Stomach smooth muscle (tissue), 2 donors: Measurements from ENCODE around the gene ANKRD16.
"Not testable (repeated sequence)": the region's sequence is repeated elsewhere in the genome, so short reads cannot be mapped to it uniquely, and the experiment has no call there.

Experiments used
- H3K27ac ChIP-seq: one replicate; pipeline ENCODE4 v1.7.0; 2013; ENCODE audit warnings: mild to moderate bottlenecking, low read length, inconsistent platforms
- H3K27me3 ChIP-seq, 2 donors: one replicate each; pipeline ENCODE4 v1.7.0; 2013; ENCODE audit warnings: low read length in 2 of 2; ENCODE audit not compliant: insufficient read depth in 2 of 2, control insufficient read depth in 1 of 2
- H3K36me3 ChIP-seq, 2 donors: one replicate each; pipeline ENCODE4 v1.7.0; 2013; ENCODE audit warnings: low read length in 2 of 2; ENCODE audit not compliant: control insufficient read depth in 2 of 2, insufficient read depth in 2 of 2
- H3K4me1 ChIP-seq: one replicate; pipeline ENCODE4 v1.7.0; 2013; ENCODE audit warnings: low read length; ENCODE audit not compliant: control insufficient read depth, insufficient read depth
- H3K4me3 ChIP-seq, 2 donors: one replicate each; pipeline ENCODE4 v1.7.0; 2013; ENCODE audit warnings: low read length in 2 of 2
- H3K9ac ChIP-seq, 2 donors: one replicate each; pipeline ENCODE4 v1.7.0; 2013; ENCODE audit warnings: low read length in 2 of 2, mild to moderate bottlenecking in 1 of 2
- H3K9me3 ChIP-seq, 2 donors: one replicate each; pipeline ENCODE4 v1.7.0; 2013; ENCODE audit warnings: low read length in 2 of 2; ENCODE audit not compliant: control insufficient read depth in 2 of 2
- donor health status: healthy.
- donor health status: Pancreatic carcinoma.

Gene ANKRD16

DNA sequence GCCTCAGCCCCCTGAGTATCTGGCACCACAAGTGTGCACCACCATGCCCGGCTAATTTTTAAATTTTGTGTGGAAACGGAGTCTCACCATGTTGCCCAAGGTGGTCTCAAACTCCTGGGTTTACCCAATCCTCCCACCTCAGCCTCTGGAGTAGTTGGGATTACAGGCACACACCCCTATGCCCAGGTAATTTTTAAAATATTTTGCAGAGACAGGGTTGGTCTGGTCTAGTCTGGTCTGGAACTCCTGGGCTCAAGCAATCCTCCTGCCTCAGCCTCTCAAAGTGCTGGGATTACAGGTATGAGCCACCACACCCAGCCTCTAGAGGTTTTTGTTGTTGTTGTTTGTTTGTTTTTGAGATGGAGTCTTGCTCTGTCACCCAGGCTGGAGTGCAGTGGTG is 53.5 kb downstream of the ANKRD16 start:
- not testable (repeated sequence) for H3K27ac ChIP-seq, H3K4me3 ChIP-seq, H3K36me3 ChIP-seq, H3K9me3 ChIP-seq, H3K27me3 ChIP-seq, H3K4me1 ChIP-seq, H3K9ac ChIP-seq

DNA sequence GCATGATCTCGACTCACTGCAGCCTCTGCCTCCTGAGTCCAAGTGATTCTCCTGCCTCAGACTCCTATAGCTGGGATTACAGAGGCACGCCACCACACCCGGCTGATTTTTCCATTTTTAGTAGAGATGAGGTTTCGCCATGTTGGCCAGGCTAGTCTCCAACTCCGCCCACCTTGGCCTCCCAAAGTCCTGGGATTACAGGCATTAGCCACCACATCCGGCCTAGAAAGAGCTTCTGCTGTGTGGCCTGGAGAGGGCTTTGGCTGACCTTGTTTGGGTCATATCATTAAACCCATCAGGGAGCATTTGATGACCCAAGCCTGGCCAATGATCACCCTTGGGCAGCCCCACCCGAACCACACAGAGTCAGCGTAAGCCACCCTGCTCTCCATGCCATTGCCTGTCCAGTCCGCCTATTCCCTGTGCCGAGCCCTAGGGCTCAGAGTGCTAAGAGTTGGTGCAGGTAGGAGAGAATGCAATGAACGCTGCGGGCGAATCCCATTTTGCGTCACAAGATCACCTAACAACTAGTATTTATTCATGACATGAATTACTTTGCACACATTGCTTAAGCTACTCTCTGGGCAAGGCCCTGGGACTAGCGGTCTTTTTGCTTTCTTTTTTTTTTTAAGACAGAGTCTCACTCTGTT is 54.1 kb downstream of the ANKRD16 start:
- no peaks in the 10 kb centered on the region for H3K9me3 ChIP-seq
- no peak overlapping the region for H3K9ac ChIP-seq
- H3K36me3 ChIP-seq: no peaks in the 10 kb centered on the region

DNA sequence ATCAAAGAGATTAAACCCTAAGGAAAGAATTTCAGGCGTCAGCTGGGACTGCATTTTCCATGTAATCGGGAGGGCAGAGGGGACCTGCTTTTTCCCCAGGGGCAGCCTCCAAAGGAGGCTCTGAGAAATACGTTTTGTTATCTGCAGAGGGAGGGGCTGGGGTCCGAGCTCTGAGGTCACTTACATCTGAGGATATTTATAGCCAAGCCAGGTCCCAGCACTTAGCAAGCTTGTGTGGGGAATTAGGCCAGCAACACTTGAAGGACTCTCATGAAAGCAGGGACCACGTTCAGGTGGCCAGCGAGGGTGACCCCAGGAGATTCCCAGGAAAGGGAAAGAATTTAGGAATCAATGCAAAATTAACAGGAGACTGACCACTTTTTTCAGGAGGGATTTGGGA is 55.9 kb downstream of the ANKRD16 start:
- Histone ChIP-seq H3K9me3 (no peaks in the 10 kb centered on the region), H3K27me3 (no peaks in the 10 kb centered on the region), H3K9ac (no peak overlapping the region), H3K27ac (no peak overlapping the region), H3K4me3 (no peak overlapping the region), H3K36me3 (no peaks in the 10 kb centered on the region), H3K4me1 (no peaks in the 10 kb centered on the region)

More for the DNA sequence above, 54.1 kb downstream of the ANKRD16 start:
- H3K4me3 ChIP-seq: no peak overlapping the region
- no peaks in the 10 kb centered on the region for H3K27me3 ChIP-seq
- H3K27ac ChIP-seq: no peak overlapping the region
- H3K4me1 ChIP-seq: no peaks in the 10 kb centered on the region

DNA sequence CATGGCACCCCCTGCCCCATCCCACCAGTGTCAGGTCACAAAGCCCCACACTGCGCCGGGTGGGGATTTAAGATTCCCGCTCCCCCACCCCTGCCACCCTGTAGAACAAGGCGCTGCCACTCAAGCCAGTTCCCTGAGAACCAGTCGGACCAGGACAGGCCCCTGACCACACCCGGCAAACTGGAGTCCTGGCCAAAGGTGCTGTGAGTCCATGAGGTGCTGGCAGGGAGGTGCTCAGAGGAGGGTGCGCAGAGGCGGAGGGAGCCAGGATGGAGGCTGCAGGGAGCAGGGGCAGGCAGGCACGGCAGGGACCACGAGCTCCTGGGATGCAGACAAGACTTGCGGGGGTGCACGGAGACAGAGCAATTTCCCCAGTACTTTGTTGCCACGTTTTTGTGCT is 56.7 kb downstream of the ANKRD16 start:
- Histone ChIP-seq H3K4me3 (no peak overlapping the region), H3K4me1 (no peaks in the 10 kb centered on the region), H3K9me3 (no peaks in the 10 kb centered on the region), H3K36me3 (no peaks in the 10 kb centered on the region), H3K9ac (no peak overlapping the region), H3K27me3 (no peaks in the 10 kb centered on the region), H3K27ac (no peak overlapping the region)

DNA sequence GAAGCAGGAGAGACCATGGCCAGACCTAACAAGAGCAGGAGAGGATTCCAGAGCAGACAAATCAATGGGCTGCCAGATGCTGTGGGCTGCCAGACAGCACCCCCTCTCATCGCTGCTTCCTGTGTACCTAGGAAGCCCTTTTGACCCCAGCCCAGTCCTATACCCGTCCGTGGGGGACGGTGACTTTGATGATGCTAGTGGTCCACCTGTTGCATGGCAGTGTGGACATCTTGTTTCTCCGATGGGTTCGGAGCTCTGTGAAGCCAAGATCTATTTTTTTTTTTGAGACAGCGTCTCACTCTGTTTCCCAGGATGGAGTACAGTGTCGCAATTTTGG is 58.3 kb downstream of the ANKRD16 start:
- no peaks in the 10 kb centered on the region for H3K4me1 ChIP-seq
- no peaks in the 10 kb centered on the region for H3K36me3 ChIP-seq
- no peak overlapping the region for H3K9ac ChIP-seq
- no peaks in the 10 kb centered on the region for H3K27me3 ChIP-seq
- no peak overlapping the region for H3K27ac ChIP-seq
- H3K4me3 ChIP-seq: no peak overlapping the region
- H3K9me3 ChIP-seq: no peaks in the 10 kb centered on the region

DNA sequence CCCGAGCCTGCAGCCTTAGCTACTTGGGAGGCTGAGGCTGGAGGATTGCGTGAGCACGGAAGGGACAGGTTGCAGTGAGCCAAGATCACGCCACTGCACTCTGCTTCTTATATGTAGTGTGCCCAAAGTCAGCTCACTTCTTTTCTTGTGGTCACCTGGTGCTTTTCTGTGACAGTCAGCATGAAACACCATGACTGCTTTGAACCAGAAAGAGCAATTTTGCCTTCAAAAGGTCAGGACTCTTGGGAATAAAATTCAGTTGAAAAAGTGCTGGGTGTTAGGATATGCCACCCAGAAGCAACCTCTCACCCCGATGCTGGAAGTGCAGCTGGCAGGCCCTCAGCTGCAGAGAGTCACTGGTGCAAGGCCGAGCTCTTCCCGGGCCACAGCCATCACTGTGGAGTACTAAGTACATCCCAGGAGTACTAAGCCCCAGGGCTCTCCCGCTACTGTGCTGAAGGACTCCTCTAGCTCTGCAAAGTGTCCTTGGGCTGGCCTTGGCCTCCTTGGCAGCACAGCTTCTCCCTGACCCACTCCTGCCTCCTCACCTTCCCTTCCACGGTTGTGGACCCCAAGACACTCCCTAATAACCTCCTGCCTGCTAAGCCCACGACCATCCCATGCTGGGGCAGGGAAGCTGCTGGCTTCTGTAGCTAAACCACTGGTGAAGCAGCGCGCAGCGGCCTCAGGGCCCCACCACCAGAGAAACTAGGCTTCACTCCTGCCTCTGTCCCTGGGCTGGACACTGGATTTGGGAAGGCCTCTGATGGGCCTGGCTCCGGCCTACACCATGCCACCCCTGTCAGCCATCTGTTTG is 58.9 kb downstream of the ANKRD16 start:
- Histone ChIP-seq H3K9ac (no peak overlapping the region), H3K9me3 (no peaks in the 10 kb centered on the region), H3K27ac (no peak overlapping the region), H3K4me1 (no peaks in the 10 kb centered on the region), H3K36me3 (no peaks in the 10 kb centered on the region), H3K27me3 (no peaks in the 10 kb centered on the region), H3K4me3 (no peak overlapping the region)

DNA sequence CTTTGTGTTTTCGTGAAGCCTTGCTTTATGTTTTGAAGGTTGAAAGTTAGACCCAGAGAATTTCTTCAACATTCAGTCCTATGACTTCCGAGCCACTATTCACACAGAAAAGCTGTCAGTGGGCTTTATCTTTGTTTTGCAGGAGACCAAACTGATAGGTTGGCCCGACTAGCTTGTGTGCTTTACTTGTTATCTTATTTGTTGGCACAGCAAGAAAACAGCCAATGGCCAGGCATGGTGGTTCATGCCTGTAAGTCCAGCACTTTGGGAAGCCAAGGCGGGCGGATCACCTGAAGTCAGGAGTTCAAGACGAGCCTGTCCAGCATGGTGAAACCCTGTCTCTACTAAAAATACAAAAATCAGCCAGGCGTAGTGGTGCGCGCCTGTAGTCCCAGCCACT is 60.4 kb downstream of the ANKRD16 start:
- Histone ChIP-seq H3K36me3 (no peaks in the 10 kb centered on the region), H3K27ac (no peak overlapping the region), H3K9ac (no peak overlapping the region)

DNA sequence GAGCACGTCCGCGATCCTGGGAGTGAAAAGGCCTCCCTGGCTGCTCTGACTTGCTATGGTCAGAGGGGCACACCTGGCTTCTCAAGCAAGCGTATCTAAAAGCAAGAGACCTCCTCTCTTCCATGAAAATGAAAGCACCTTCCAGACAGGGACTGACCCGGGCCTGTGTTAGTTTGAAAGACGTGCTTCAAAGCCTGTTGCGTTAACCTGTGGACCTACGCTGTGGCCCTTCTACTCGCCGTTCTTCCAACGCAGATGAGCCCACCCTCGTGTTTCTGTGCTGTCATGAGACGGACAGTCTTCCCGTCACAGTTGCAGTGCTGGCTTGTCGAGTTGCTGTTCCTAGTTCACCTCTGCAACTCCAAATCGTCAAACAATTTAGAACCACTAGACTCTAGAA is 61.0 kb downstream of the ANKRD16 start:
- Histone ChIP-seq H3K27ac (no peak overlapping the region), H3K4me3 (no peak overlapping the region), H3K27me3 (no peaks in the 10 kb centered on the region), H3K9ac (no peak overlapping the region), H3K36me3 (no peaks in the 10 kb centered on the region), H3K9me3 (no peaks in the 10 kb centered on the region), H3K4me1 (no peaks in the 10 kb centered on the region)

More for the DNA sequence above, 60.4 kb downstream of the ANKRD16 start:
- Histone ChIP-seq H3K4me1 (no peaks in the 10 kb centered on the region), H3K9me3 (no peaks in the 10 kb centered on the region), H3K27me3 (no peaks in the 10 kb centered on the region), H3K4me3 (no peak overlapping the region)

DNA sequence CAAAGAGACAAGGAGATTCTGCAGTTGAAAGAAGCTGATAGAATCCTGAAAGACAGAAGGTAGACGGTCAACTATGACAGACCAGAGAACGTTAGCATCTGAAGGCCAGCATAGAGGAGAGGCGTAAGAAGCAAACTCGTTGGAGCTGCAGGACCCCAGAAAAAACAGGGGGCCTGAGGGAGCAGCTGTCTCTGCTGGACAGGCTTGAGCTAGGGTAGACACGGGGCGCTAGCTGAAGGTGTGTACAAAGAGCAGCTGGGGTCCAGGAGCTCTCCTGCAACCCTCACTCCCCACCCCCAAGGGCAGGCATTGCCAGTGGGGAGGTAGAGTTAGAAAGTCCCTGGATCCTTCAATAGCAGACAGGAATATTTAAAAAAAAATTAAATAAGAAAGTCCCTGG is 61.9 kb downstream of the ANKRD16 start:
- Histone ChIP-seq H3K9me3 (no peaks in the 10 kb centered on the region), H3K4me1 (no peaks in the 10 kb centered on the region), H3K27me3 (no peaks in the 10 kb centered on the region), H3K9ac (no peak overlapping the region), H3K4me3 (no peak overlapping the region), H3K36me3 (no peaks in the 10 kb centered on the region), H3K27ac (no peak overlapping the region)

DNA sequence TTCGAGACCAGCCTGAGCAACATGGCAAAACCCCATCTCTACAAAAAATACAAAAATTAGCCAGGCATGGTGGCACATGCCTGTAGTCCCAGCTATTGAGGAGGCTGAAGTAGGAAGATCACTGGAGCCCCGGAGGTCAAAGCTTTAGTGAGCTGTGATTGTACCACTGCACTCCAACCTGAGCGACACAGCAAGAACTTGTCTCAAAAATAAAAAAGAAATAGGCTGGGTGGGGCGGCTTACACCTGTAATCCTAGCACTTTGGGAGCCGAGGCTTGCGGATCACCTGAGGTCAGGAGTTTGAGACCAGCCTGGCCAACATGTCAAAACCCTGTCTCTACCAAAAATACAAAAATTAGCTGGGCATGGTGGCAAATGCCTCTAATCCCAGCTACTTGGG is 63.2 kb downstream of the ANKRD16 start:
- not testable (repeated sequence) for H3K9me3 ChIP-seq, H3K4me3 ChIP-seq, H3K9ac ChIP-seq, H3K27ac ChIP-seq, H3K27me3 ChIP-seq, H3K36me3 ChIP-seq, H3K4me1 ChIP-seq

DNA sequence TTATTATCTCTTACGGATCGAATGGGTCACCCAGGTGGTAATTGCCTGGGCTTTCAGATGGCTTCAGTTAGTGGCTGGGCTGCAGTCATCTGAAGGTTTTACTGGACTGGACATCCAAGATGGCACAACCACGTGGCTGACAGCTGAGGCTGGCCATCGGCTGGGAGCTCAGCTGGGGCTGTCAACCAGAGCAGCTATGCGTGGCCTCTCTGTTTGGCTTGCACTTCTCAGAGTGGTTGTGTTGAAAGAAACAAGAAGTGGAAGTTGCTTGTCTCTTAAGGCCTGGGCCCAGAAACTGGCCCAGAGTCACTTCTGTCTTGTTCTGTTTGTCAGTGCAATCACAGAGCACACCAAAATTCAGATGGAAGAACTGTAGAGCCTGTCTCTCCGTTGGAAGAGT is 70.8 kb downstream of the ANKRD16 start:
- Histone ChIP-seq H3K9ac (no peak overlapping the region), H3K27ac (no peak overlapping the region), H3K36me3 (no peaks in the 10 kb centered on the region), H3K4me1 (peaks cover 3% of the 10 kb centered on the region), H3K9me3 (no peaks in the 10 kb centered on the region), H3K27me3 (no peaks in the 10 kb centered on the region), H3K4me3 (no peak overlapping the region)
